Right lobe of liver (tissue), 6 donors: Measurements from ENCODE around the gene AFG1L. TPM values are rescaled to one million over a fixed set of nuclear protein-coding genes. Genes with fewer than 3 reads are reported as not detected.
A peak's percentile ranks its signal among the peaks of the same experiment; 100 is the strongest.
"Not testable (repeated sequence)": the region's sequence is repeated elsewhere in the genome, so short reads cannot be mapped to it uniquely, and the experiment has no call there.

ENCODE experiments used
- ATAC-seq, 4 donors: fragments of 200-7000 bp; cut with Tn5 transposase; one replicate each; pipeline ENCODE4 v1.9.1; 2020; ENCODE audit warnings: mild to moderate bottlenecking in 4 of 4, moderate library complexity in 4 of 4
- DNase-seq, 3 donors: peaks; one replicate each; pipeline ENCODE4 v3.0.0-alpha.2; 2020
- H3K27ac ChIP-seq, 3 donors: fragments of 200-600 bp; one replicate each; pipeline ENCODE4 v1.8.0; 2022
- H3K27me3 ChIP-seq, 2 donors: fragments of 200-600 bp; one replicate each; pipeline ENCODE4 v1.8.0; 2022
- H3K36me3 ChIP-seq, 4 donors: fragments of 200-600 bp; sonication (generic) in 1 of 4; one replicate each; pipeline versions ENCODE4 v1.5.1 to v1.8.0; 2017 to 2022; ENCODE audit warnings: control low read depth in 1 of 4
- H3K4me1 ChIP-seq, 4 donors: fragments of 200-600 bp; sonication (generic) in 1 of 4; one replicate each; pipeline versions ENCODE4 v1.5.1 to v1.8.0; 2017 to 2022; ENCODE audit warnings: control low read depth in 1 of 4
- H3K4me3 ChIP-seq, 3 donors: fragments of 200-600 bp; one replicate each; pipeline ENCODE4 v1.8.0; 2022
- H3K9me3 ChIP-seq, 4 donors: fragments of 200-600 bp; sonication (generic) in 1 of 4; one replicate each; pipeline versions ENCODE4 v1.5.1 to v1.8.0; 2017 to 2022; ENCODE audit warnings: control low read depth in 1 of 4
- POLR2A ChIP-seq: fragments of 450-650 bp; IDR thresholded peaks from one replicate; pipeline ENCODE4 v1.6.1; 2017; ENCODE audit warnings: antibody characterized with exemption, mild to moderate bottlenecking
- WGBS: methylation state at CpG from one replicate; pipeline ENCODE4 v1.1.6; 2018; ENCODE audit warnings: low coverage, low lambda C conversion rate; ENCODE audit not compliant: insufficient coverage; ENCODE audit errors: missing lambda C conversion rate; 5-methylcytosine and 5-hydroxymethylcytosine counted together
- intact Hi-C, 2 donors: fragments of 100-400 bp; cut with DNase I; formaldehyde crosslinking; loops; one replicate each; pipeline versions ENCODE4 v1.11.2 to v1.14.1; 2022
- long read RNA-seq: library from polyadenylated mRNA; unstranded; transcript quantifications from one replicate; pipeline ENCODE4 v2.0.0, GENCODE V29; 2019
- total RNA-seq, 6 experiments: library from RNA; depleted of rRNA in 2 of 6; stranded (reverse); fragments of >200 nt in 2 of 6; fragmentation: NEBNext Ultra II Directional in 3 of 6; extraction: Animal tissue kit (Norgen Biotek cat#: 25700) in 3 of 6; gene quantifications; one replicate each; pipeline versions ENCODE4 v1.1.0 to v1.2.4, GENCODE V29; 2016 to 2023
- TF ChIP-seq, protein P1 (sequence below), 4 donors: fragments of 200-600 bp in 3 of 4; fragments of 450-650 bp in 1 of 4; IDR thresholded peaks; one replicate each; pipeline versions ENCODE4 v1.5.1 to v1.8.0; 2016 to 2022; ENCODE audit warnings: antibody characterized with exemption in 4 of 4, mild to moderate bottlenecking in 2 of 4
- donor health status: DM: no; HTN: yes; CAD: no.
- donor health status: DM: no; HTN: no; CAD: no.
- donor health status: DM: no; HTN: no; CAD: no.
- donor health status: DM: no; HTN: yes; CAD: no.
- donor health status: DM: no; HTN: yes; CAD: no.

The AFG1L gene
- 1 to 10 TPM; 1.5 to 5.6 (median 4.6) TPM for total RNA-seq
- long read RNA-seq, partial matches to known transcripts = 0 of 1 reads
- long read RNA-seq, other reads (novel, unspliced or antisense) = 1 of 1 reads

DNA sequence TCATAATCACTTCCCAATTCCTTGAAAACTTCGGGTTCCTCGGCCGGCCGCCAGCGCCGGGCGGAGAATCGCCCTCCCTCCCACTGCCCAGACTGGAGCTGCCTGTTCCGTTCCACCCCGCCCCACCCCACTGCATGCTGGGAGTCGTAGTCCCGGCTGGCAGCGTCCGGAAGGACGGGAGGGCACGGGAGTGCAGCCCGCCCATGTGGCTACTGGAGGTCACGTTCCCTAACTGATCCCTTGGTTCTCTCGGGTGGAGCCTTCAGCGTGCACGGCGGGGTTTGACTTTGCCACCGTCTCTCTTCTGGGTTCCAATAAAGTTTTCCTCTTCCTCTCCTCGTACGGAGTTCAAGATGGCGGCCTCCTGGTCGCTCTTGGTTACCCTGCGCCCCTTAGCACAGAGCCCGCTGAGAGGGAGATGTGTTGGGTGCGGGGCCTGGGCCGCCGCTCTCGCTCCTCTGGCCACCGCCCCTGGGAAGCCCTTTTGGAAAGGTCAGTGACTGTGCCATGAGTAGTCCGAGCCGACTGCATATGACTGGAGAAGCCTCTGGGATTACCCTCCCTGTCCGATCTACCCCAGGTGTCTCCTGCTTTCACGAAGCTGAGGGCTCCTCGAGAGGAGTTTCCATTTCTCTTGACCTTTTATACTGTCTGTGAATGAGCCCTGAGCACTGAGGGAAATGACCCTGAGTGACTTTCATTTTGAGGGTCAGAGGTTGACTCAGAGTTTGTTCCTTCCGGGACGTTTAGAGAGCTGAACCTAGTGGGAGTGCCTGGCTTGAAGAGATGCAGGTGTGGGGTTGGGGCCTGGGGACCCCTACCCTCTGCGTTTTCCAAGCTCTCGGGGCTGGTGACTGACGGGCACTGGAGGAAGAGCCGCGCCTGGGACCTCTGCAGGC, at the start of gene AFG1L:
Gene AFG1L, plus strand, starts transcription at position 328 of the 899 bp plus-strand sequence. Its CDS starts 26 bp downstream, at position 354.
- ATAC-seq (peak; percentile 98 to 100 (median 98)), DNase-seq (peak; percentile 96 to 98 (median 98))
- Histone ChIP-seq H3K9me3 (no peaks in the 10 kb centered on the region), H3K36me3 (no peaks in the 10 kb centered on the region), H3K4me1 (peaks cover 0 to 10% (median 0%) of the 10 kb centered on the region in 4 donors), H3K27ac (peak within 1 kb of the TSS; percentile 95 to 98 (median 96)), H3K27me3 (no peaks in the 10 kb centered on the region), H3K4me3 (peak within 1 kb of the TSS; percentile 65 to 71 (median 70))
- TF ChIP-seq, protein P1, sequence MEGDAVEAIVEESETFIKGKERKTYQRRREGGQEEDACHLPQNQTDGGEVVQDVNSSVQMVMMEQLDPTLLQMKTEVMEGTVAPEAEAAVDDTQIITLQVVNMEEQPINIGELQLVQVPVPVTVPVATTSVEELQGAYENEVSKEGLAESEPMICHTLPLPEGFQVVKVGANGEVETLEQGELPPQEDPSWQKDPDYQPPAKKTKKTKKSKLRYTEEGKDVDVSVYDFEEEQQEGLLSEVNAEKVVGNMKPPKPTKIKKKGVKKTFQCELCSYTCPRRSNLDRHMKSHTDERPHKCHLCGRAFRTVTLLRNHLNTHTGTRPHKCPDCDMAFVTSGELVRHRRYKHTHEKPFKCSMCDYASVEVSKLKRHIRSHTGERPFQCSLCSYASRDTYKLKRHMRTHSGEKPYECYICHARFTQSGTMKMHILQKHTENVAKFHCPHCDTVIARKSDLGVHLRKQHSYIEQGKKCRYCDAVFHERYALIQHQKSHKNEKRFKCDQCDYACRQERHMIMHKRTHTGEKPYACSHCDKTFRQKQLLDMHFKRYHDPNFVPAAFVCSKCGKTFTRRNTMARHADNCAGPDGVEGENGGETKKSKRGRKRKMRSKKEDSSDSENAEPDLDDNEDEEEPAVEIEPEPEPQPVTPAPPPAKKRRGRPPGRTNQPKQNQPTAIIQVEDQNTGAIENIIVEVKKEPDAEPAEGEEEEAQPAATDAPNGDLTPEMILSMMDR (IDR thresholded peaks at IDR 0.05) = no peak
- peak; percentile 57 for TF ChIP-seq POLR2A
- intact Hi-C loops = no loop called here
- WGBS = 0% methylated on average over 19 of the region's 46 CpGs

DNA sequence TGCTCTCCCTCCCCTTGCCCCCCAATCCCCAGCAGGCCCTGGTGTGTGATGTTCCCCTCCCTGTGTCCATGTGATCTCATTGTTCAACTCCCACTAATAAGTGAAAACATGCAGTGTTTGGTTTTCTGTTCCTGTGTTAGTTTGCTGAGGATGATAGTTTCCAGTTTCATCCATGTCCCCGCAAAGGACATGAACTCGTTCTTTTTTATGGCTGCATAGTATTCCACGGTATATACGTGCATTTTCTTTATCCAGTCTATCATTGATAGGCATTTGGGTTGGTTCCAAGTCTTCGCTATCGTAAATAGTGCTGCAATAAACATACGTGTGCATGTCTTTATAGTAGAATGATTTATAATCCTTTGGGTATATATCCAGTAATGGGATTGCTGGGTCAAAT, 49.8 kb upstream of the AFG1L start:
- H3K4me3 ChIP-seq, ATAC-seq, H3K27me3 ChIP-seq, intact Hi-C loops, H3K9me3 ChIP-seq, DNase-seq, H3K27ac ChIP-seq, H3K36me3 ChIP-seq: not testable (repeated sequence)
- WGBS = 96% methylated on average over 7 of the region's 7 CpGs
- peaks cover 0 to 20% (median 0%) of the 10 kb centered on the region in 4 donors for H3K4me1 ChIP-seq

DNA sequence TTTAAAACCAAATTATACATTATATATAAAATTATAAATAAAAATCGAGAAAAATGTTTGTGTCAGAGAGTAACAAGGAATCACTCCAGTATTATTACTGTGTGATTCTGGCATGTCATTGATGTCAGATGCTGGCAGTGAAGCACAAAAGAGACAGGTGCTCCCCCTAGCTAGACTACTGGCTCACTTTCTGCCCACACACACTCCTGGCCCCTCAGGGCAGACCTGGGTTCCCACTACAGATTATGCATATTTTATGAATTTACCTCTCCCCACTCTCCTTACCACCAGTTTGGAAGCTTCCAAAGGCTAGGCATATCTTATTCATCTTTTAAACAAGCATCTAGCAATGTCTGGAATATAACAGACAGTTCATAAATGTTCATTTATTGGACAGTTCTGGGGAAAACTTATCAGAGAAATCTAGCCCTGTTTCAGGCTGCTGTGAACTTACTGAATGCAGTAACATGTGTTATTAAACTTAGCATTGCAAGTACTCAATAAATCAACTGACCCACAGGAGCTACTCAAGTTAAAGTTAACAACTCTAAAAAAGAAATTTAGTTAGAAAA, 46.8 kb upstream of the AFG1L start:
- peaks cover 0 to 3% (median 0%) of the 10 kb centered on the region in 4 donors for H3K36me3 ChIP-seq
- no peaks in the 10 kb centered on the region for H3K27me3 ChIP-seq
- DNase-seq = no peak
- peaks cover 0 to 34% (median 0%) of the 10 kb centered on the region in 4 donors for H3K4me1 ChIP-seq
- ATAC-seq = no peak
- H3K4me3 ChIP-seq = no peak overlapping the region
- H3K27ac ChIP-seq = no peak overlapping the region
- no peaks in the 10 kb centered on the region for H3K9me3 ChIP-seq
- TF ChIP-seq POLR2A = no peak
- TF ChIP-seq, protein P1 (IDR thresholded peaks at IDR 0.05) = peak in 1 of 4 donors; percentile 5
- intact Hi-C loops = no loop called here
- WGBS = 93% methylated on average over 1 of the region's 1 CpG

DNA sequence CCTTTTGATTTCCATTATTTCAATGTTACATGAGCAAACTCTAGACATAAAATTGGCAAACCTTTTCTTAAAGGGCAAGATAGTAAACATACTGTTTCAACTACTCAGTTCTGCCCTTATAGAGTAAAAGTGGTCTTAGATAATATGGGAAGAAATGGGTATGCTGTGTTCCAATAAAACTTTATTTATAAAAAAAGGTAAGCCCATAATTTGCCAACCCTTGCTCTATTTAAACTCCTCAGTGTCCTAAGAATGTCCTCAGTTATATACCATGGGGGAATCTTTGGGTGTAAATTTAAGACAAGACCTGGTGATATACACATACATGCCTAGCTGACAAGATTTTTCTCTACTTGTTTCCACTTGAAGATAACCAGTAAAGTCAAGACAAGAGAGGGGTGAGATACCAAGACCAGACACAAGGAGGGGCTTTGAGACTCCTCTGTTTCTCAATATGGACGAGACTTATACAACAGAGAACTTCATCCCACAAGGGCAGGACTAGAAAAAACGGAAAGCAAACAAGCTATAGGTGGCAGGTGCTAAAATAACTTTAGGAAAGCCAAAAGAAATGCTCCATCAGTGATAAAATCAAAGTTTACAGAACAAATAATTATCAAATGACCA, 44.5 kb upstream of the AFG1L start:
- 79% methylated on average over 2 of the region's 2 CpGs for WGBS
- H3K9me3 ChIP-seq = no peaks in the 10 kb centered on the region
- no peaks in the 10 kb centered on the region for H3K27me3 ChIP-seq
- no peak overlapping the region for H3K27ac ChIP-seq
- no peak overlapping the region for H3K4me3 ChIP-seq
- peaks cover 0 to 51% (median 0%) of the 10 kb centered on the region in 4 donors for H3K4me1 ChIP-seq
- H3K36me3 ChIP-seq = peaks cover 0 to 3% (median 0%) of the 10 kb centered on the region in 4 donors
- intact Hi-C loops = no loop called here
- ATAC-seq (no peak), DNase-seq (no peak)
- TF ChIP-seq, protein P1 (IDR thresholded peaks at IDR 0.05) = no peak
- no peak for TF ChIP-seq POLR2A
